HEK293 (cell line): ENCODE results near the gene IGSF9.

ENCODE experiments used
- CTCF ChIA-PET: fragments of 350-600 bp; formaldehyde crosslinking; extraction: SDS; loops from one replicate; lab custom pipeline; 2021; ENCODE audit warnings: antibody characterized with exemption; lab: Yijun Ruan, JAX
- POLR2A ChIA-PET: fragments of 300-600 bp; formaldehyde crosslinking; extraction: SDS; loops from one replicate; lab custom pipeline; 2020; ENCODE audit warnings: antibody characterized with exemption, inconsistent platforms; lab: Yijun Ruan, JAX
- H3K27ac ChIP-seq: fragments of 200-500 bp; sonication (Bioruptor generic); 2 replicates; pipeline ENCODE4 v1.5.1; 2014; ENCODE audit warnings: low read depth, low read length, control low read depth, inconsistent platforms; ENCODE audit errors: extremely low read depth
- H3K36me3 ChIP-seq, 2 experiments: fragments of 200-500 bp in 1 of 2; sonication (Bioruptor generic) in 1 of 2; 1 replicate in 1 of 2; 2 replicates in 1 of 2; pipeline ENCODE4 v1.5.1; 2014 to 2017; ENCODE audit warnings: inconsistent platforms in 2 of 2, low read length in 2 of 2; ENCODE audit not compliant: control insufficient read depth in 2 of 2, insufficient read depth in 1 of 2
- H3K4me1 ChIP-seq: fragments of 200-500 bp; sonication (Bioruptor generic); 2 replicates; pipeline ENCODE4 v1.5.1; 2014; ENCODE audit warnings: mild to moderate bottlenecking, low read length, inconsistent platforms; ENCODE audit not compliant: control insufficient read depth, insufficient read depth
- H3K4me3 ChIP-seq: 2 replicates; pipeline ENCODE4 v1.5.1; 2011; ENCODE audit warnings: low read depth, mild to moderate bottlenecking, control low read depth, low read length, moderate library complexity
- H3K9me3 ChIP-seq: fragments of 200-500 bp; sonication (Bioruptor generic); 2 replicates; pipeline ENCODE4 v1.5.1; 2014; ENCODE audit warnings: low read depth, low read length, inconsistent platforms; ENCODE audit not compliant: control insufficient read depth, insufficient read depth
- GLI4 ChIP-seq: fragments of 450-650 bp; formaldehyde crosslinking; IDR thresholded peaks from 2 replicates; pipeline ENCODE4 v1.5.1; 2016; ENCODE audit warnings: missing biosample characterization, missing genetic modification characterization
- GLIS2 ChIP-seq: fragments of 450-650 bp; formaldehyde crosslinking; IDR thresholded peaks from 2 replicates; pipeline ENCODE4 v1.5.1; 2016; ENCODE audit warnings: missing biosample characterization, missing genetic modification characterization
- IKZF3 ChIP-seq: fragments of 450-650 bp; IDR thresholded peaks from 2 replicates; pipeline ENCODE4 v1.5.0; 2018; ENCODE audit warnings: missing biosample characterization, mild to moderate bottlenecking, missing genetic modification characterization, moderate library complexity
- KLF9 ChIP-seq: fragments of 450-650 bp; formaldehyde crosslinking; IDR thresholded peaks from 2 replicates; pipeline ENCODE4 v1.5.1; 2016; ENCODE audit warnings: missing biosample characterization, missing genetic modification characterization, low read depth
- PATZ1 ChIP-seq: fragments of 450-650 bp; formaldehyde crosslinking; IDR thresholded peaks from 2 replicates; pipeline ENCODE4 v1.5.1; 2016; ENCODE audit warnings: missing biosample characterization, missing genetic modification characterization
- PBX3 ChIP-seq: sonication (generic); formaldehyde crosslinking; IDR thresholded peaks from 2 replicates; pipeline ENCODE4 v1.8.1; 2022; ENCODE audit warnings: mild to moderate bottlenecking, moderate library complexity, missing genetic modification reagents
- TCF7L2 ChIP-seq: IDR thresholded peaks from 2 replicates; pipeline ENCODE4 v1.6.1; 2011; ENCODE audit warnings: low read depth, mild to moderate bottlenecking, inconsistent platforms, low read length, moderate library complexity, borderline replicate concordance
- ZBTB49 ChIP-seq: fragments of 450-650 bp; formaldehyde crosslinking; IDR thresholded peaks from 2 replicates; pipeline ENCODE4 v1.5.1; 2016; ENCODE audit warnings: missing biosample characterization, missing genetic modification characterization, low read depth
- ZNF274 ChIP-seq, 2 experiments: fragments of 200-500 bp in 1 of 2; fragments of 450-650 bp in 1 of 2; sonication (Bioruptor generic) in 1 of 2; formaldehyde crosslinking in 1 of 2; IDR thresholded peaks; 2 replicates each; pipeline versions ENCODE4 v1.5.1 to v1.6.1; 2014 to 2016; ENCODE audit warnings: borderline replicate concordance in 1 of 2, inconsistent platforms in 1 of 2, low read length in 1 of 2, missing biosample characterization in 1 of 2, missing genetic modification characterization in 1 of 2
- ZNF394 ChIP-seq: fragments of 450-650 bp; formaldehyde crosslinking; IDR thresholded peaks from 2 replicates; pipeline ENCODE4 v1.5.1; 2016; ENCODE audit warnings: missing biosample characterization, missing genetic modification characterization, mild to moderate bottlenecking, moderate library complexity, borderline replicate concordance
- ZNF398 ChIP-seq: fragments of 450-650 bp; formaldehyde crosslinking; IDR thresholded peaks from 2 replicates; pipeline ENCODE4 v1.5.1; 2017; ENCODE audit warnings: missing biosample characterization, missing genetic modification characterization
- ZNF423 ChIP-seq: fragments of 450-650 bp; formaldehyde crosslinking; IDR thresholded peaks from 2 replicates; pipeline ENCODE4 v1.5.1; 2016; ENCODE audit warnings: missing biosample characterization, missing genetic modification characterization
- ZNF501 ChIP-seq: fragments of 450-650 bp; formaldehyde crosslinking; IDR thresholded peaks from 2 replicates; pipeline ENCODE4 v1.5.1; 2016; ENCODE audit warnings: missing biosample characterization, missing genetic modification characterization
- ZNF560 ChIP-seq: fragments of 450-650 bp; formaldehyde crosslinking; IDR thresholded peaks from 2 replicates; pipeline ENCODE4 v1.5.1; 2017; ENCODE audit warnings: missing biosample characterization, missing genetic modification characterization, borderline replicate concordance
- ZNF561 ChIP-seq: fragments of 450-650 bp; IDR thresholded peaks from 2 replicates; pipeline ENCODE4 v1.5.1; 2018; ENCODE audit warnings: missing biosample characterization, missing genetic modification characterization, borderline replicate concordance
- ZNF571 ChIP-seq: fragments of 450-650 bp; formaldehyde crosslinking; IDR thresholded peaks from 2 replicates; pipeline ENCODE4 v1.5.0; 2017; ENCODE audit warnings: missing biosample characterization, missing genetic modification characterization
- ZNF645 ChIP-seq: fragments of 450-650 bp; formaldehyde crosslinking; IDR thresholded peaks from 2 replicates; pipeline ENCODE4; 2016; ENCODE audit warnings: missing biosample characterization, missing genetic modification characterization
- ZSCAN4 ChIP-seq: fragments of 450-650 bp; formaldehyde crosslinking; IDR thresholded peaks from 2 replicates; pipeline ENCODE4 v1.5.1; 2017; ENCODE audit warnings: missing biosample characterization, missing genetic modification characterization

IGSF9 gene

GRCh38 chr1:159994896-159995295 lies 49.5 kb upstream of the IGSF9 start:
- no peaks in the 10 kb centered on the region for H3K9me3 ChIP-seq
- H3K36me3 ChIP-seq = no peaks in the 10 kb centered on the region
- CTCF ChIA-PET = interaction anchor here (0.6 to 4.9 kb wide), 3 partner anchors 8 to 51 kb away, joined by 4 to 40 read pairs (median 4); no protein-coding TSS in a partner anchor
- POLR2A ChIA-PET = no interaction called here
- H3K27ac ChIP-seq = no peak overlapping the region
- no peak overlapping the region for H3K4me3 ChIP-seq
- no peaks in the 10 kb centered on the region for H3K4me1 ChIP-seq
- TF ChIP-seq ZSCAN4 (tag by site-specific recombination) (no peak), IKZF3 (tag by site-specific recombination) (no peak), GLI4 (tag by site-specific recombination) (no peak), ZNF560 (tag by site-specific recombination) (no peak), ZNF398 (tag by site-specific recombination) (no peak), ZNF274 (IDR thresholded peaks at IDR 0.05; ENCODE audit: low read length) (no peak), ZNF274 (tag by site-specific recombination; IDR thresholded peaks at IDR 0.05; ENCODE audit: borderline replicate concordance) (no peak), PBX3 (CRISPR knock-in tag) (no peak), GLIS2 (tag by site-specific recombination) (no peak), ZNF645 (tag by site-specific recombination) (no peak), ZBTB49 (tag by site-specific recombination) (no peak), ZNF423 (tag by site-specific recombination) (no peak), ZNF561 (no peak), TCF7L2 (no peak), ZNF394 (tag by site-specific recombination) (no peak), ZNF571 (no peak), KLF9 (tag by site-specific recombination) (no peak), ZNF501 (tag by site-specific recombination) (no peak), PATZ1 (tag by site-specific recombination) (no peak)
